Lower leg skin (tissue), 3 donors: ENCODE measurements around the gene REEP6.

ENCODE experiments used
- POLR2A ChIP-seq, 2 donors: fragments of 450-650 bp; IDR thresholded peaks; one replicate each; pipeline ENCODE4 v1.6.1; 2016 to 2017; ENCODE audit warnings: antibody characterized with exemption in 2 of 2, mild to moderate bottlenecking in 1 of 2, moderate library complexity in 1 of 2
- TF ChIP-seq, protein P1 (sequence below), 3 donors: fragments of 450-650 bp; IDR thresholded peaks; one replicate each; pipeline ENCODE4 v1.5.1; 2016; ENCODE audit warnings: antibody characterized with exemption in 3 of 3, mild to moderate bottlenecking in 3 of 3, moderate library complexity in 2 of 3

DNA sequence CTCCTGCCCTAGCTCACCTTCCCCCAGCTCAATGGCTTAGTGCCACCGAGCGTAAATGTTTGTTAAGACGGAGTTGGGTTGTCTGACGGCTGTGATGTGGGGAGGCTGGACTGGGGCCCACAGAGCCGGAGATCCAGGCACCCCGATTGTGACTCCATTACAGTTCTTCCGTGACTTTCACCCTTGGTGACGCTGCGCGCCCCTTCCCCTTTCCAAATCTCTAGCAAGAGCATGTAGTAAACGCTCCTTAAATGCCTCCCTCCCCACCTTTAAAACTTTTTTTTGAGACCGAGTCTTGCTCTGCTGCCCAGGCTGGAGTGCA, 829 bp downstream of the REEP6 start:
- TF ChIP-seq POLR2A (IDR thresholded peaks at IDR 0.05): no peak
- TF ChIP-seq, protein P1, sequence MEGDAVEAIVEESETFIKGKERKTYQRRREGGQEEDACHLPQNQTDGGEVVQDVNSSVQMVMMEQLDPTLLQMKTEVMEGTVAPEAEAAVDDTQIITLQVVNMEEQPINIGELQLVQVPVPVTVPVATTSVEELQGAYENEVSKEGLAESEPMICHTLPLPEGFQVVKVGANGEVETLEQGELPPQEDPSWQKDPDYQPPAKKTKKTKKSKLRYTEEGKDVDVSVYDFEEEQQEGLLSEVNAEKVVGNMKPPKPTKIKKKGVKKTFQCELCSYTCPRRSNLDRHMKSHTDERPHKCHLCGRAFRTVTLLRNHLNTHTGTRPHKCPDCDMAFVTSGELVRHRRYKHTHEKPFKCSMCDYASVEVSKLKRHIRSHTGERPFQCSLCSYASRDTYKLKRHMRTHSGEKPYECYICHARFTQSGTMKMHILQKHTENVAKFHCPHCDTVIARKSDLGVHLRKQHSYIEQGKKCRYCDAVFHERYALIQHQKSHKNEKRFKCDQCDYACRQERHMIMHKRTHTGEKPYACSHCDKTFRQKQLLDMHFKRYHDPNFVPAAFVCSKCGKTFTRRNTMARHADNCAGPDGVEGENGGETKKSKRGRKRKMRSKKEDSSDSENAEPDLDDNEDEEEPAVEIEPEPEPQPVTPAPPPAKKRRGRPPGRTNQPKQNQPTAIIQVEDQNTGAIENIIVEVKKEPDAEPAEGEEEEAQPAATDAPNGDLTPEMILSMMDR (IDR thresholded peaks at IDR 0.05): no peak
